ENCODE results near the gene TIGD6.

Gene TIGD6

DNA sequence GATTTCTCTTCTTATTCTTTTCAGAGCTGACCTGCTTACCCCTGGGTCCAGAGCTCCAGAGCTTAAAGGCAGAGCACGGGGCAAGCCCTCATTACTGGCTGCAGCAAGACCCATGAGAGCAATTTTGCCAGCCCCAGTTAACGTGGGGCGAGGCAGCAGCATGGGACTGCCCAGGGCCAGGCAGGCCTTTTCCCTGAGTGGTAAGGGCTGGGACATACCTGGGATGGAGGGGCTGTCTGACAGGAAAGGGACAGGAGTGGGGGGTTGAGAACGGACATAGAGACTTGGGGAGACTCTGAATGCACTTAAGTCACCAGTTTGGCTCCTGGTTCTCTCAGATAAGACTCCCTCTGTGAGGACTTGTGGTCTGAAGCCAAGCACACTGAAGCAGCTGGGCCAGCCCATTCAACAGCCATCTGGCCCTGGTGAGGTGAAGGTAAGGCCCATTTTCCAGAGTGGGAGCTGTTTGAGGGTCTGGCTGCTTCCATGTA is 26.3 kb upstream of the TIGD6 start:
- TF ChIP-seq, protein P1, sequence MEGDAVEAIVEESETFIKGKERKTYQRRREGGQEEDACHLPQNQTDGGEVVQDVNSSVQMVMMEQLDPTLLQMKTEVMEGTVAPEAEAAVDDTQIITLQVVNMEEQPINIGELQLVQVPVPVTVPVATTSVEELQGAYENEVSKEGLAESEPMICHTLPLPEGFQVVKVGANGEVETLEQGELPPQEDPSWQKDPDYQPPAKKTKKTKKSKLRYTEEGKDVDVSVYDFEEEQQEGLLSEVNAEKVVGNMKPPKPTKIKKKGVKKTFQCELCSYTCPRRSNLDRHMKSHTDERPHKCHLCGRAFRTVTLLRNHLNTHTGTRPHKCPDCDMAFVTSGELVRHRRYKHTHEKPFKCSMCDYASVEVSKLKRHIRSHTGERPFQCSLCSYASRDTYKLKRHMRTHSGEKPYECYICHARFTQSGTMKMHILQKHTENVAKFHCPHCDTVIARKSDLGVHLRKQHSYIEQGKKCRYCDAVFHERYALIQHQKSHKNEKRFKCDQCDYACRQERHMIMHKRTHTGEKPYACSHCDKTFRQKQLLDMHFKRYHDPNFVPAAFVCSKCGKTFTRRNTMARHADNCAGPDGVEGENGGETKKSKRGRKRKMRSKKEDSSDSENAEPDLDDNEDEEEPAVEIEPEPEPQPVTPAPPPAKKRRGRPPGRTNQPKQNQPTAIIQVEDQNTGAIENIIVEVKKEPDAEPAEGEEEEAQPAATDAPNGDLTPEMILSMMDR (IDR thresholded peaks at IDR 0.05; ENCODE audit: control insufficient read depth, extremely low read depth, insufficient read depth), result no peak
- DNase-seq (ENCODE audit: low read depth), result no peak
- no peak overlapping the region for H3K4me3 ChIP-seq (ENCODE audit: low read depth, low read length)

DNA sequence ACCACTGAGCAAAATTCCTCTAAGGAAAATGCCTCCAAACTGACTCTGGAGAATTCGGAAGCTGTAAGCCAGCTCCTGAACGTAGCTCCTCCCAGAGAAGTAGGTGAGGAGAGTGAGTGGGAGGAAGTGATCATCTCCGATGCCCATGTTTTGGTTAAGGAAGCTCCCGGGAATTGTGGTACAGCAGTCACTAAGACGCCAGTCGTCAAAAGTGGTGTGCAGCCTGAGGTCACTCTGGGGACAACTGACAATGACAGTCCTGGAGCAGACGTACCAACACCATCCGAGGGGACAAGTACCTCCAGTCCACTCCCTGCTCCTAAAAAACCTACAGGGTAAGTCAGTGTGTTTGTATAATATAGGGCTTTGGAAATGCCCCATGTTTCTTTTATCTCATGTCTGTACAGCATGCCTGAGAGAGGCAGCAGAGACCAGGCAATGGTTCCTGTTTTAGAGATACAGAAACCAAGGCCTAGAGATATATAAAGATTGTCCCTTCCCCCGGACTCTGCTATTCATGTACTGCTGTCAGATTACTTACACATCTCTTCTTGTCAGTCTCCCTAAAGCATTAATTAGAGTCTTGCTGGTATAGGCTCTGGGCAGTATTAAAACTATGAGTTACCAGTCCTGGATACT is 24.0 kb upstream of the TIGD6 start:
- TF ChIP-seq, protein P1 (IDR thresholded peaks at IDR 0.05; ENCODE audit: control insufficient read depth, extremely low read depth, insufficient read depth), result no peak
- no peak for DNase-seq (ENCODE audit: low read depth)
- H3K4me3 ChIP-seq (ENCODE audit: low read depth, low read length), result no peak overlapping the region

DNA sequence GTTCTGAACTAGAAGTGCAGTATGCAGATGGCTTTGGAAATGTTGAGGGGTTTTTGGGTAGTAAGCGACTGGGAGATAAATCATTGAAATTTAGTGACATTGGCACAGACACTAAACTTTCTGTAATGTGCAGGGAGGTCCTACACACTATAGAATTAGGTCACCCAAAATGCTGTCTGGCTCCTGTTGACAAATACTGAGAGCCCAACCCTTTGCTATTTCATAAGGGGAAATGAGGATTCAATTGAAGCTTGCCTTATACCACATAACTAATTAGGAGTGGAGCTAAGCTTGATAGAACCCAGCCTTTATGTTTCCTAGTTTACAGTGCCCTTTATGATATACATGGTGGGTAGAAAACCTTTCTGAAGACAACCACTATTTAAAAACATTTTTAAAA is 22.7 kb upstream of the TIGD6 start:
- TF ChIP-seq, protein P1 (IDR thresholded peaks at IDR 0.05; ENCODE audit: control insufficient read depth, extremely low read depth, insufficient read depth), result no peak
- no peak for DNase-seq (ENCODE audit: low read depth)
- no peak overlapping the region for H3K4me3 ChIP-seq (ENCODE audit: low read depth, low read length)

DNA sequence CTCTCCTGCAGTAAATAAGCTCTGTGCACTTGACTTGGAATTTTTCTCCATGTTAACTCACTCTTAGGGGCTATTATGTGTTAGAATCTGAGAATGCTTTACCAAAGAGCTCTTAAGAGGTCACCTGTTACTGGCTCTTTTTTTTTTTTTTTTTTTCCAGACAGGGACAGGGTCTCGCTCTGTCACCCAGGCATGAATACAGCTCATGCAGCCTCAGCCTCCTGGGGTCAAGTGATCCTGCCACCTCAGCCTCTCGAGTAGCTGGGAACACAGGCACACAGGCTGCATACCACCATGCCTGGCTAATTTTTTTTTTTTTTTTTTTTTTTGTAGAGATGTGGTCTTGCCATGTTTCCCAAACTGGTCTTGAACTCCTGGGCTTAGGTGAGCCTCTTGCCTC is 22.2 kb upstream of the TIGD6 start:
- DNase-seq (ENCODE audit: low read depth), result no peak
- TF ChIP-seq, protein P1 (IDR thresholded peaks at IDR 0.05; ENCODE audit: control insufficient read depth, extremely low read depth, insufficient read depth), result no peak
- H3K4me3 ChIP-seq (ENCODE audit: low read depth, low read length), result no peak overlapping the region

DNA sequence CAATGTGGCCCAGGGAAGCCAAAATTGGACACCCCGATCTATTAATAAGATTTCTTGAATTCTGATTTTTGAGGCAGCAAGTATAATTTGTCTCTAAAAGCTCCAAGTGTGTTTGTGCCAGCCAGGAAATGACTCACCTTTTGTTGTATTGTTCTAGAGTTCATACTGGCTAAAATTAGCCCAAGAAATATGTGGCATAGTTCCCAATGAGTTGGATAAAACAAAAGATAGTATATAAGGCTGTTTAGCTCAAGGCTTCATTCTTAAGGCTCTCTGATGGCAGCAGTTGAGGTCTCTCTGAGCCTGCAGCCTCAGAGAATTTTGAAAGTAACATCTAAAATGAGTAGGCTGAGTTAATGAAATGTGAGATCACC is 21.7 kb upstream of the TIGD6 start:
- no peak overlapping the region for H3K4me3 ChIP-seq (ENCODE audit: low read depth, low read length)
- DNase-seq (ENCODE audit: low read depth), result no peak
- TF ChIP-seq, protein P1 (IDR thresholded peaks at IDR 0.05; ENCODE audit: control insufficient read depth, extremely low read depth, insufficient read depth), result no peak

DNA sequence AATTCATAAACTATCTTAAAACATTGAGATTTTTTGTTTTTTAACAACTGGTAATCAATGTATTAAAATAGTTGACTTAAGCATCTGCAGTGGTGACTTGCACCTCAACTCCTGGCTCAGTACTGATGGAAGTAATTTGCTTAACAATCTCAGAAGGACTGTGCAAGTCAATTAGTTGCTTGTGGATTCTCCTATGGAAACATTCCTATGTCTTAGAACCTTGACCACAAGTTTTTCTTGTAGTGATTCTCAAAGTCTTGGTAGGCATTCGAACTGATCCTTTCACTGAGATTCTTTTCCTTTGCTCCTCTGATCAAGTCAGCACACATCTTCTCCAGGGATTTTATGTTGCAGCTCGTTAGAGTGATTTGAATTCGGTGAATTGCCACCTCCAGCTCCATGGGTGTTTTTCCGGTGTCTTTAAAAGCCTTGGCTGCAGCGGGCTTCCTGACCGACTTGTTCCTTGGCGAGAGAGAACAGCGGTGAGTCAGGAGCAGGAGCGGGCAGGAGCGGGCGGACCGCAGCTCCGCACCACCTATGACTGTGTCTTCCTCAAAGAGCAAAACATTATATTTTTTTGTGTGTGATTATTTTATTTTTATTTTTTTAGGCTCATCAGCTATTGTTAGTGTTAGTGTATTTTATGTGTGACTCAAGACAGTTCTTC is 21.2 kb upstream of the TIGD6 start:
- H3K4me3 ChIP-seq (ENCODE audit: low read depth, low read length), result no peak overlapping the region
- no peak for DNase-seq (ENCODE audit: low read depth)
- TF ChIP-seq, protein P1 (IDR thresholded peaks at IDR 0.05; ENCODE audit: control insufficient read depth, extremely low read depth, insufficient read depth), result no peak
